Measurements from ENCODE around the gene TPH2. TPM values are rescaled to one million over a fixed set of nuclear protein-coding genes. Genes with fewer than 3 reads are reported as not detected.

Gene TPH2
- total and polyA plus RNA-seq, 3 donors from 2014 or later = 0.47 to 2.2 (median 1.8) TPM

- intact Hi-C loops (cut with DNase I; ENCODE audit: low total_unique reads) = no loop called here
- Histone ChIP-seq H3K27me3 (no peaks in the 10 kb centered on the region), H3K36me3 (ENCODE audit: low read depth, missing control alignments) (no peaks in the 10 kb centered on the region), H3K9me3 (no peaks in the 10 kb centered on the region), H3K4me3 (no peak overlapping the region), H3K27ac (no peak overlapping the region), H3K4me1 (no peaks in the 10 kb centered on the region)
- TF ChIP-seq, protein P1, sequence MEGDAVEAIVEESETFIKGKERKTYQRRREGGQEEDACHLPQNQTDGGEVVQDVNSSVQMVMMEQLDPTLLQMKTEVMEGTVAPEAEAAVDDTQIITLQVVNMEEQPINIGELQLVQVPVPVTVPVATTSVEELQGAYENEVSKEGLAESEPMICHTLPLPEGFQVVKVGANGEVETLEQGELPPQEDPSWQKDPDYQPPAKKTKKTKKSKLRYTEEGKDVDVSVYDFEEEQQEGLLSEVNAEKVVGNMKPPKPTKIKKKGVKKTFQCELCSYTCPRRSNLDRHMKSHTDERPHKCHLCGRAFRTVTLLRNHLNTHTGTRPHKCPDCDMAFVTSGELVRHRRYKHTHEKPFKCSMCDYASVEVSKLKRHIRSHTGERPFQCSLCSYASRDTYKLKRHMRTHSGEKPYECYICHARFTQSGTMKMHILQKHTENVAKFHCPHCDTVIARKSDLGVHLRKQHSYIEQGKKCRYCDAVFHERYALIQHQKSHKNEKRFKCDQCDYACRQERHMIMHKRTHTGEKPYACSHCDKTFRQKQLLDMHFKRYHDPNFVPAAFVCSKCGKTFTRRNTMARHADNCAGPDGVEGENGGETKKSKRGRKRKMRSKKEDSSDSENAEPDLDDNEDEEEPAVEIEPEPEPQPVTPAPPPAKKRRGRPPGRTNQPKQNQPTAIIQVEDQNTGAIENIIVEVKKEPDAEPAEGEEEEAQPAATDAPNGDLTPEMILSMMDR (IDR thresholded peaks at IDR 0.05) = no peak
- no peak for TF ChIP-seq POLR2A (IDR thresholded peaks at IDR 0.05)
- peak; percentile 31 for DNase-seq
- 33 to 39% methylated on average over 5 of the region's 5 CpGs for WGBS, 2 donors
Measured at GRCh38 chr12:72057330-72057914, 118.8 kb downstream of the TPH2 start.

DNA sequence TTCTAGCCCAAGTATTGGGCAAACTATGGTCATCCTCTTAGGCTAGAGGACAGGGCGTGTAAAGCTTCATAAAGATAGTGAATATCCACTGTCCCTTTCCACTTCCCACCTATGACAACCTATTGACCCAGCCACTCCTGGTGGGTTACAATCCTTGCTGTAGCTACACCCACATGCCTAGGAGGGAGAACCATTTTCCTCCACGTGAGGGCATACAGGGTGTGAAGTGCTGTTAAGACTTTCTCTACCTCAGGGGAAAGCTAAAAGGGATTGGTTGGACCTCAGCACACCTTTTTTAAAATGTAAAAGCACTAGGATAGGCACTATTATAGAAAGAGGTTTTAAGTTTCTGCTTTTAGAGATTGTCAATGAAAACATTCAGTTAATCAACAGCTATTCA is 124.4 kb downstream of the TPH2 start:
- 62 to 64% methylated on average over 2 of the region's 2 CpGs for WGBS, 2 donors
- intact Hi-C loops (cut with DNase I; ENCODE audit: low total_unique reads) = no loop called here
- no peak overlapping the region for H3K27ac ChIP-seq
- no peak for DNase-seq
- no peak for TF ChIP-seq POLR2A (IDR thresholded peaks at IDR 0.05)
- TF ChIP-seq, protein P1 (IDR thresholded peaks at IDR 0.05) = no peak
- no peaks in the 10 kb centered on the region for H3K4me1 ChIP-seq
- H3K9me3 ChIP-seq = no peaks in the 10 kb centered on the region
- no peak overlapping the region for H3K4me3 ChIP-seq
- no peaks in the 10 kb centered on the region for H3K36me3 ChIP-seq (ENCODE audit: low read depth, missing control alignments)
- no peaks in the 10 kb centered on the region for H3K27me3 ChIP-seq

GRCh38 chr12:72071030-72071429 is 132.4 kb downstream of the TPH2 start:
- intact Hi-C loops (cut with DNase I; ENCODE audit: low total_unique reads) = no loop called here
- no peaks in the 10 kb centered on the region for H3K4me1 ChIP-seq
- H3K4me3 ChIP-seq = no peak overlapping the region
- DNase-seq = no peak
- no peaks in the 10 kb centered on the region for H3K36me3 ChIP-seq (ENCODE audit: low read depth, missing control alignments)
- WGBS, 2 donors = 86% methylated on average over 2 of the region's 2 CpGs
- TF ChIP-seq, protein P1 (IDR thresholded peaks at IDR 0.05) = no peak
- no peaks in the 10 kb centered on the region for H3K27me3 ChIP-seq
- H3K27ac ChIP-seq = no peak overlapping the region
- no peaks in the 10 kb centered on the region for H3K9me3 ChIP-seq

DNA sequence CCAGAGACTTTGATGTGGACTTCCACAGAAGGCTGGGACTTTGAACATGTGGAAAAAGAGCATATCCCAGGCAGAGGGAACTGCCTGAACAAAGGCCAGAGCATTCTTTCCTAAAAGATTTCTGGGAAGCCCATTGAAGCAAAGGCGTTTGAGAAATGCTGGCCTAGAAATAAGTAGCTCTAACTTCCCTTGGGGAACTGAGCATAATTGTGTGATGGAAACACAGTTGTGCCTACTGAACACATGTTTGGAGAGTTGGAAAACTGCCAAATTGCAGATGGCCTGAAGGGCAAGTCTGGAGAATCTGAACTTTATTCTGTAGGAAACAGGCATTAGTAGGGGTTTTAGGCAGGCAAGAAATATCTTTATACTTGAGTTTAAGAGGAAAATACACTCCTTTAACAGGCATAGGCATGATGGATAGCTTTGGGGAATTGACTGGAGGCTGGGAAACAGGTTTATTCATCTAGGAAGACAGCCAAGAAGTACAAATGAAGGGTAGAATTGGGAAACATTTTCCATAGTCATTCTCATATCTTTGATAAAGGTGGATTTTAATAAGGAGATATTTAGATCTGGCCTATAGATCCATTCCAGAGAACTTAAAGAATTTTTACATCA is 134.1 kb downstream of the TPH2 start:
- no peaks in the 10 kb centered on the region for H3K36me3 ChIP-seq (ENCODE audit: low read depth, missing control alignments)
- no peaks in the 10 kb centered on the region for H3K27me3 ChIP-seq
- intact Hi-C loops (cut with DNase I; ENCODE audit: low total_unique reads) = no loop called here
- no peaks in the 10 kb centered on the region for H3K4me1 ChIP-seq
- H3K27ac ChIP-seq = no peak overlapping the region
- H3K4me3 ChIP-seq = no peak overlapping the region
- H3K9me3 ChIP-seq = no peaks in the 10 kb centered on the region
- no peak for DNase-seq
- TF ChIP-seq, protein P1 (IDR thresholded peaks at IDR 0.05) = no peak
- no peak for TF ChIP-seq POLR2A (IDR thresholded peaks at IDR 0.05)
- 47 to 48% methylated on average over 1 of the region's 1 CpG for WGBS, 2 donors

DNA sequence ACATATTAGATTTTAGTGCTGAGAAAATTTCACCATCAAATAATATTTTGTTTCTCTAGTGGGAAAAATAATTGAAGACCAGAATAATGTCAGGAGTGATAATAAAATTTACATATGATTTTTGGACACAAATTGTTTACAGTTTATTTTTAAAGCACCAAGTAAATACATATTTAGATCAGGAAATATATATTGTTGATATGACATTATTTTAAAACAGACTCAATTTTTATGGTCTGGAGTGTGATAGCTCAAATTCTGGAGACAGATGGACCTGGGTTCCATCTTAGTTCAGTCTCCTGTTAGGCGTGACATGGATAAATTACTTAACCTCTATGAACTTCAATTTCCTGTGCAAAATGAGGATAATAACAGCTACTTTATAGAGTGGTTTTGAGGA is 135.4 kb downstream of the TPH2 start:
- Histone ChIP-seq H3K27me3 (no peaks in the 10 kb centered on the region), H3K9me3 (no peaks in the 10 kb centered on the region), H3K27ac (no peak overlapping the region), H3K4me3 (no peak overlapping the region), H3K4me1 (no peaks in the 10 kb centered on the region), H3K36me3 (ENCODE audit: low read depth, missing control alignments) (no peaks in the 10 kb centered on the region)
- 91 to 94% methylated on average over 1 of the region's 1 CpG for WGBS, 2 donors
- intact Hi-C loops (cut with DNase I; ENCODE audit: low total_unique reads) = no loop called here
- no peak for DNase-seq
- TF ChIP-seq, protein P1 (IDR thresholded peaks at IDR 0.05) = no peak
- no peak for TF ChIP-seq POLR2A (IDR thresholded peaks at IDR 0.05)
